IPS-20b (cell line): ENCODE results near the gene PRPF31.

ENCODE experiments used
- H3K27ac ChIP-seq: one replicate; pipeline ENCODE4 v1.5.1; 2013; ENCODE audit warnings: low read length
- H3K27me3 ChIP-seq: 2 replicates; pipeline ENCODE4 v1.6.1; 2013; ENCODE audit warnings: mild to moderate bottlenecking, low read length, inconsistent platforms; ENCODE audit not compliant: insufficient read depth
- H3K36me3 ChIP-seq: 2 replicates; pipeline ENCODE4 v1.6.1; 2013; ENCODE audit warnings: low read depth, mild to moderate bottlenecking, inconsistent platforms, low read length, moderate library complexity; ENCODE audit not compliant: insufficient read depth
- H3K4me1 ChIP-seq: 2 replicates; pipeline ENCODE4 v1.6.1; 2013; ENCODE audit warnings: mild to moderate bottlenecking, control low read depth, inconsistent platforms, low read length, moderate library complexity; ENCODE audit not compliant: insufficient read depth
- H3K4me3 ChIP-seq: 2 replicates; pipeline ENCODE4 v1.5.1; 2013; ENCODE audit warnings: mild to moderate bottlenecking, low read length, inconsistent platforms
- H3K9ac ChIP-seq: 2 replicates; pipeline ENCODE4 v1.6.1; 2013; ENCODE audit warnings: low read depth, mild to moderate bottlenecking, inconsistent platforms, low read length, moderate library complexity
- H3K9me3 ChIP-seq: 2 replicates; pipeline ENCODE4 v1.6.1; 2013; ENCODE audit warnings: mild to moderate bottlenecking, low read depth, low read length, inconsistent platforms; ENCODE audit not compliant: insufficient read depth

Gene PRPF31

DNA sequence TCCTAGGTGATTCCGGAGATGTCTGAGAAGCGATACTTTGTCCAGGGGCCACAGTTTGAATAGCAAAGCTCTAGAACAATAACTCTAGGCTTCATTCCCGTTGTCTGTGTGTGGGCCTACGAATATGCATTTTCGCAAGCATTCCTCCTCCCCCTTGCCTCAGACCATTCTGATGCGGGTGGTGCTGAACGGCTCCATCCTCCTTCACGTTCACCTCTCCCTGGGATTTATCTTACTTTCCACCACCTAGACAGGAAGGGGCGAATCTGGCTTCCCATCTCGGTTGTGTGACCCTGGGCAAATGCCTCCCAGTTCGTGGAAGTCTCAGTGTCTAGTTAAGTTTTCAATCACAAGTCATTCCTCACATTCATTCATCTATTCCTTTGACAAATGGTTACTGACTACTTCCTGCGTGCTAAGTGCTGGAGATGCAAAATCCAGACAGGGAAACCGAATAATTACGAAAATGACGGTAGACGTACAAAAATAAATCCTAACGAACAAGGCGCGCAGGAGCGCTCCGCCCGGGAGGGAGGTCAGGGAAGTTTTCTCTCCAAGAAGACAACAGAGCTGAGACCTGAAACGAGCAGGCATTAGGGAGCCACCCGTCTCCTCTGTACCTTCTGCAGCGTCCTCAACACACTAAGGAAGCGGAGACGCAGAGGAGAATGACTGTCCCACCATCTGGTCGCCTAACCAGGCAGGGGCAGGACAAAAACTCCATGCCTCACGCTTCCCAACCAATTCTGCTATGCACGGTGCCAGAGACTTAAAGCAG, 20.7 kb downstream of the PRPF31 start:
- H3K27me3 ChIP-seq, result no peaks in the 10 kb centered on the region; the same call in 1 of the 2 replicates

GRCh38 chr19:54136864-54137698, 21.5 kb downstream of the PRPF31 start:
- Histone ChIP-seq H3K4me1 (no peaks in the 10 kb centered on the region), H3K36me3 (peaks cover 32% of the 10 kb centered on the region), H3K9me3 (no peaks in the 10 kb centered on the region), H3K4me3 (peak overlapping the region; percentile 73), H3K27ac (no peak overlapping the region), H3K27me3 (no peaks in the 10 kb centered on the region; the same call in 1 of the 2 replicates), H3K9ac (peak overlapping the region; percentile 86; the same call in 1 of the 2 replicates)

More for the DNA sequence above, 20.7 kb downstream of the PRPF31 start:
- no peaks in the 10 kb centered on the region for H3K4me1 ChIP-seq
- peak overlapping the region; percentile 73 for H3K4me3 ChIP-seq
- peak overlapping the region; percentile 59; the same call in 1 of the 2 replicates for H3K9ac ChIP-seq
- peaks cover 32% of the 10 kb centered on the region for H3K36me3 ChIP-seq
- H3K27ac ChIP-seq, result no peak overlapping the region
- no peaks in the 10 kb centered on the region for H3K9me3 ChIP-seq

GRCh38 chr19:54137699-54138488, 22.3 kb downstream of the PRPF31 start, which contains the start of gene CNOT3:
TSS of gene CNOT3 (plus strand) at chr19:54137762. CDS start at chr19:54142979, 5,217 bp downstream.
- H3K36me3 ChIP-seq, result peaks cover 40% of the 10 kb centered on the region
- no peaks in the 10 kb centered on the region for H3K9me3 ChIP-seq
- H3K4me3 ChIP-seq, result peak within 1 kb of the TSS; percentile 73
- peak within 1 kb of the TSS; percentile 22 for H3K27ac ChIP-seq
- H3K9ac ChIP-seq, result peak within 1 kb of the TSS; percentile 86
- no peaks in the 10 kb centered on the region; the same call in 1 of the 2 replicates for H3K27me3 ChIP-seq
- no peaks in the 10 kb centered on the region for H3K4me1 ChIP-seq

- Histone ChIP-seq H3K9ac (peak overlapping the region; percentile 86), H3K27ac (no peak overlapping the region), H3K9me3 (no peaks in the 10 kb centered on the region), H3K4me1 (no peaks in the 10 kb centered on the region), H3K4me3 (peak overlapping the region; percentile 72), H3K36me3 (peaks cover 48% of the 10 kb centered on the region), H3K27me3 (no peaks in the 10 kb centered on the region; the same call in 1 of the 2 replicates)
Observed at GRCh38 chr19:54138489-54139256, 23.1 kb downstream of the PRPF31 start.

GRCh38 chr19:54141356-54141755, 25.8 kb downstream of the PRPF31 start:
- no peak overlapping the region for H3K9ac ChIP-seq
- peaks cover 75% of the 10 kb centered on the region for H3K36me3 ChIP-seq
- H3K4me1 ChIP-seq, result no peaks in the 10 kb centered on the region
- no peak overlapping the region for H3K4me3 ChIP-seq
- no peak overlapping the region for H3K27ac ChIP-seq
- no peaks in the 10 kb centered on the region for H3K9me3 ChIP-seq
- no peaks in the 10 kb centered on the region for H3K27me3 ChIP-seq

- Histone ChIP-seq H3K9ac (no peak overlapping the region), H3K4me3 (no peak overlapping the region), H3K36me3 (peaks cover 84% of the 10 kb centered on the region), H3K27me3 (no peaks in the 10 kb centered on the region), H3K9me3 (no peaks in the 10 kb centered on the region), H3K27ac (no peak overlapping the region), H3K4me1 (no peaks in the 10 kb centered on the region)
Observed at GRCh38 chr19:54142166-54142780, 26.7 kb downstream of the PRPF31 start.

DNA sequence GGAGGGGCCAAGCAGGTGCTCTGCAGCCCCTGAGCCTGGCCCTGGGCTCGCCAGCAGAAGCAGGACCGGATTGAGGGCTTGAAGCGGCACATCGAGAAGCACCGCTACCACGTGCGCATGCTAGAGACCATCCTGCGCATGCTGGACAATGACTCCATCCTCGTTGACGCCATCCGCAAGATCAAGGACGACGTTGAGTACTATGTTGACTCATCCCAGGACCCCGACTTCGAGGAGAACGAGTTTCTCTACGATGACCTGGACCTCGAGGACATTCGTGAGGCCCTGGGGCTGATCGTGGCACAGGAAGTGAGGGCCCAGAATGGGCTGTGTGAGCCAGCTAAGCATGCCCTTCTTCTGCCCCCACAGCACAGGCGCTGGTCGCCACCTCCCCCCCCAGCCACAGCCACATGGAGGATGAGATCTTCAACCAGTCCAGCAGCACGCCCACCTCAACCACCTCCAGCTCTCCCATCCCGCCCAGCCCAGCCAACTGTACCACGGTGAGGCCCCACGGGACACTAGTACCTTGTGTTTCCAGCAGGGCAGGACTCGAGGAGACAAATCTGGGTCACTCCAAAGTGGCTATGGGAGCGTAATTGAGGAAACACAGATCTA, 30.1 kb downstream of the PRPF31 start:
- H3K27me3 ChIP-seq, result no peaks in the 10 kb centered on the region
- no peak overlapping the region for H3K27ac ChIP-seq
- H3K4me1 ChIP-seq, result no peaks in the 10 kb centered on the region
- no peak overlapping the region for H3K9ac ChIP-seq
- no peaks in the 10 kb centered on the region for H3K9me3 ChIP-seq
- H3K4me3 ChIP-seq, result no peak overlapping the region
- peaks cover 97% of the 10 kb centered on the region for H3K36me3 ChIP-seq

GRCh38 chr19:54147676-54148075, 32.1 kb downstream of the PRPF31 start:
- no peaks in the 10 kb centered on the region for H3K4me1 ChIP-seq
- H3K9ac ChIP-seq, result no peak overlapping the region
- H3K36me3 ChIP-seq, result peaks cover 96% of the 10 kb centered on the region
- H3K4me3 ChIP-seq, result no peak overlapping the region
- no peaks in the 10 kb centered on the region for H3K27me3 ChIP-seq
- H3K9me3 ChIP-seq, result no peaks in the 10 kb centered on the region
- no peak overlapping the region for H3K27ac ChIP-seq

- Histone ChIP-seq H3K9ac (no peak overlapping the region), H3K9me3 (no peaks in the 10 kb centered on the region), H3K27me3 (no peaks in the 10 kb centered on the region), H3K4me3 (no peak overlapping the region), H3K4me1 (no peaks in the 10 kb centered on the region), H3K36me3 (peaks cover 96% of the 10 kb centered on the region), H3K27ac (no peak overlapping the region)
Observed at GRCh38 chr19:54148158-54148557, 32.6 kb downstream of the PRPF31 start.

DNA sequence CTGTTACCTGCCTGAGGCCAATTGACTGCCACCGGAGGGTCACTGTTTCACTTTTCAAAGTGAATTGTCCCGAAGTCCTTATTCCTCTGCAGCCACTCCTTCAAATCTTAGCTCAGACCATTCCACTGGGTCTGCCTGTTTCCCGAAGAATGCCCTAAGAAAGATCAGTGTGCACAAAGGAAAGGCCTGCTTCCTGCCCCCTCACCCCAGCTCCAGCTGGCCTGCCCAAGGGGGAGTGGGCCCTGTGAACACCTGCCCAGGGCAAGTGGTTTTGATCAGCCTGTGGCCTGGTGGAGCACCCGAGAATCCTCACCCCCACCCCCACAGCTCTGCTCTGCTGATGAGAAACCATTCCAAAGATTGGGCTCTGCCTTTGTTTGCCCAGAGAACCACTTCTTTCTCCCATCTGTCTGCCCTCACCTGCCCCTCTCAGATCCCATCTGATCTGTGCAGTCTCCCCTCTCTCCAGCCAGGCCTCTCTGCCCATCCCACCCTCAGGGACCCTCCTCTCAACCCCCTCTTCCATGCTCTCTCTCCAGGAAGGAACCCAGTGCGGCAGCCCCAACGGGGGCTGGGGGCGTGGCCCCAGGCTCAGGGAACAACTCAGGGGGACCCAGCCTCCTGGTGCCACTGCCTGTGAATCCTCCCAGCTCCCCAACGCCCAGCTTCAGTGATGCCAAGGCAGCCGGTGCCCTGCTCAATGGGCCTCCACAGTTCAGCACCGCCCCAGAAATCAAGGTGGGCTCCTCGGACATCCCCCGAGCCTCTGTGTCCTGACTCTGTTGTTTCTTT, 33.7 kb downstream of the PRPF31 start:
- Histone ChIP-seq H3K4me1 (no peaks in the 10 kb centered on the region), H3K9ac (no peak overlapping the region), H3K9me3 (no peaks in the 10 kb centered on the region), H3K4me3 (no peak overlapping the region), H3K36me3 (peaks cover 96% of the 10 kb centered on the region), H3K27ac (no peak overlapping the region), H3K27me3 (no peaks in the 10 kb centered on the region)
